NB4 (cell line): ENCODE measurements around the gene AGFG2.

Experiments used
- DNase-seq: peaks from one replicate; pipeline ENCODE4 v3.0.0; 2010; ENCODE audit warnings: low read depth
- H3K4me3 ChIP-seq: one replicate; pipeline ENCODE4 v1.5.1; 2011; ENCODE audit warnings: mild to moderate bottlenecking, low read depth, low read length, moderate library complexity
- MAX ChIP-seq: IDR thresholded peaks from 2 replicates; pipeline ENCODE4 v1.6.1; 2011; ENCODE audit warnings: low read depth, low read length

The AGFG2 gene

GRCh38 chr7:100614308-100614861, 75.4 kb downstream of the AGFG2 start:
- no peak for DNase-seq

More at GRCh38 chr7:100614308-100614861, 75.4 kb downstream of the AGFG2 start:
- no peak overlapping the region for H3K4me3 ChIP-seq
- no peak for TF ChIP-seq MAX
